SIG-M5 treated with dmso at 0.1 percent for 504 hours (cell line): Measurements from ENCODE around the gene DIP2C.
"Not testable (repeated sequence)": the region's sequence is repeated elsewhere in the genome, so short reads cannot be mapped to it uniquely, and the experiment has no call there.

ENCODE experiments used
- DNase-seq: peaks from one replicate; lab custom pipeline; 2025; ENCODE audit not compliant: unreplicated experiment; lab: John Stamatoyannopoulos, UW

DIP2C gene

GRCh38 chr10:697097-697875 lies 7.8 kb upstream of the DIP2C start:
- no peak for DNase-seq

DNA sequence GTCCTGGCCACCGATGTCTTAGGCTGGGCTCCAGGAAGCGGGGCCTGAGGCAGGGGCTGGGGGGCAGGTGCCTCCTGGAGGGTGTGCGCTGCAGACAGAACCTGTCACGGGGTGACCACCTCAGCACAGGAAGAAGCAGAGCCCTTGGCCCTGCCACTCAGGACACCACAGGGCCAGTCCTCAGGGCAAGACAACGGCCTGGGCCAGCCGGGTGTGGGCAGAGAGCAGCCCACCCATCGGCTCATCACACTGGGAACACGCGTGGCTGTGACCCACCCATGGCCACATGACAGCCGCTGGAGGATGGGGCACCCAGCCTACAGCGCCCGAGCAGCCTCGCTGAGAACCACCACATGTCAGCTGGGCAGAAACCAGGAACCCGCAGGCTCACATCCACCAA lies 5.9 kb upstream of the DIP2C start:
- DNase-seq: no peak

- DNase-seq: peak; percentile 9
Measured at GRCh38 chr10:693506-693905, 4.0 kb upstream of the DIP2C start.

DNA sequence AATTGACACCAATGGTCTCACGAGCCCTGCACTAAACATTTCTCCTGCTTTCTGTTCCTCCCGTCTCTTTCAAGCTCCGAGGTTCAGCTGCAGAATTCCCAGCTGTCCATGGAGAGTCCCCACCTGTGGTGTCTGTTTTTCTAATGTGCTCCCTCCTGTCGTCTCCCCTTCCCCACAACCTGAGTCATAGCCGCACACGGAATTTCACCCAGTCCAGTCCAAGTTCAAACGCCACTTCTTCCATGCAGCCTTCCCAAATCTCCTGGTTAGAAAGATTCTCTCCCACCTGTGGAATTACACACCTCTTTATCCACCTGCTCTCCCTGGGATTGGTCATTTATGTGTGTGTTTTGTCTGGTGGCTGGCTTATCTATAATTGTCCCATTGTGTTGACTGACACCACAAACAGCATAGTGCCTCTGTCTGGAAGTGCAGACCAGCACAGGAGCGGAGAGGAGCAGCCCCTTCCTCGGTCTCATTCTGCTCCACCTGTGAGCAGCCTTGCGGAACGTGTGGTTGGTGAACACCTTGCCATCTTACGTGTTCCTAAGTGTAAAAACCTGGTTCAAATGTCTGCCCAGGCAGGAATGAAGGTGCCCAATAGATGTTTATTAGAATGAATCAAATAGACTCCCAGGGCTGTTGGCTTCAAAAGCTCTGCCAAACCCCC lies 3.3 kb upstream of the DIP2C start:
- no peak for DNase-seq

DNA sequence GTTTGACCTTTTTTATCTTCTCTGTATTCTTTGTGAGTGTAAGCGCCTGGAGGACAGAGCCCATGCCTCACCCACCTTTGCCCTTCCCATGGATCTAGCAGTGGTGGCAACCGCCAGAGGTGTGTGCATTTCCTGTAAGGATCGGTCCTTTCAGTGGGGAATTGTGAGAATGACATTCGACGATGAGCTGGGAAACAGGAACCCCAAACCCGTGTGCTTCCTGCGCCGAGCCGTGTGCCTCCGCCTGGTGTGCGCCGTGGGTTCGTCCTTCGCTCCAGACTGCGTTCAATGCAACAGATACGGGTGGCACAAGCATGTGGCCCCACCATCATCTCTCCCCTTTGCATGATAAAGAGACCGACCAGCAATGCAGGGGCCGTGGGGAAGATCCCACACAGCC lies 1.7 kb upstream of the DIP2C start:
- DNase-seq: no peak

GRCh38 chr10:690372-691161 lies 1.1 kb upstream of the DIP2C start:
- no peak for DNase-seq

DNA sequence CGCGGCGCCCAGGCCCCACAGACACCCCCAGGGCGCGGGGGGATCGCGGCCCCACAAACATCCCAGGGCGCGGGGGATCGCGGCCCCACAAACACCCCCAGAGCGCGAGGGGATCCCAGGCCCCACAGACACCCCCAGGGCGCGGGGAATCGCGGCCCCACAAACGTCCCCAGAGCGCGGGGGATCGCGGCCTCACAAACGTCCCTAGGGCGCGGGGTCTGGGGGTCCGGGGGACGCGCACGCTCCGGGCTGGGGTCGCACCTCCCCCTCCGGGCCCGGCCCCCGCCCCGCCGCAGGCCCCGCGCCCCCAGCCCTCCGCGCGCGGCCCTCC lies 382 bp downstream of the DIP2C start:
- no peak for DNase-seq

- DNase-seq: no peak
Measured at GRCh38 chr10:688312-689120, 952 bp downstream of the DIP2C start.

- DNase-seq: no peak
Measured at GRCh38 chr10:687583-688311, 1.7 kb downstream of the DIP2C start.

GRCh38 chr10:686155-686931 lies 3.1 kb downstream of the DIP2C start:
- DNase-seq: no peak

GRCh38 chr10:685613-686012 lies 3.9 kb downstream of the DIP2C start:
- no peak for DNase-seq

- DNase-seq: no peak
Measured at GRCh38 chr10:683448-684071, 5.9 kb downstream of the DIP2C start.

GRCh38 chr10:682931-683447 lies 6.5 kb downstream of the DIP2C start:
- DNase-seq: no peak

- no peak for DNase-seq
Measured at GRCh38 chr10:681670-682318, 7.7 kb downstream of the DIP2C start.

- no peak for DNase-seq
Measured at GRCh38 chr10:680745-681144, 8.7 kb downstream of the DIP2C start.

GRCh38 chr10:680146-680545 lies 9.3 kb downstream of the DIP2C start:
- no peak for DNase-seq

GRCh38 chr10:679556-679955 lies 9.9 kb downstream of the DIP2C start:
- DNase-seq: no peak

DNA sequence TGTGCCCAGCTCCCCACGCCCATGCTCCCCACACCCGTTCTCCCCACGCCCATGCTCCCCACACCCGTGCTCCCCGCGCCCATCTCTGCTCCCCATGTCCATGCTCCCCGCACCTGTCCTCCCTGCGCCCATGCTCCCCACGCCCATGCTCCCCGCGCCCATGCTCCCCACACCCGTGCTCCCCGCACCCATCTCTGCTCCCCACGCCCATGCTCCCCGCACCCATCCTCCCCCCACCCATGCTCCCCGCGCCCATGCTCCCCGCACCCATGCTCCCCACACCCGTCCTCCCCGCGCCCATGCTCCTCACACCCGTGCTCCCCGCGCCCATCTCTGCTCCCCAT lies 10.8 kb downstream of the DIP2C start:
- DNase-seq: not testable (repeated sequence)
